GM12873 (cell line): Measurements from ENCODE around the gene KCND1.

Source experiments
- TF ChIP-seq, protein P1 (sequence below): IDR thresholded peaks from 2 replicates; pipeline ENCODE4 v1.5.1; 2012; ENCODE audit warnings: low read depth, mild to moderate bottlenecking, moderate library complexity, low read length, control low read depth; ENCODE audit not compliant: insufficient read depth; ENCODE audit errors: missing control alignments

Gene KCND1

GRCh38 chrX:48937054-48937907 is 34.4 kb downstream of the KCND1 start:
- TF ChIP-seq, protein P1, sequence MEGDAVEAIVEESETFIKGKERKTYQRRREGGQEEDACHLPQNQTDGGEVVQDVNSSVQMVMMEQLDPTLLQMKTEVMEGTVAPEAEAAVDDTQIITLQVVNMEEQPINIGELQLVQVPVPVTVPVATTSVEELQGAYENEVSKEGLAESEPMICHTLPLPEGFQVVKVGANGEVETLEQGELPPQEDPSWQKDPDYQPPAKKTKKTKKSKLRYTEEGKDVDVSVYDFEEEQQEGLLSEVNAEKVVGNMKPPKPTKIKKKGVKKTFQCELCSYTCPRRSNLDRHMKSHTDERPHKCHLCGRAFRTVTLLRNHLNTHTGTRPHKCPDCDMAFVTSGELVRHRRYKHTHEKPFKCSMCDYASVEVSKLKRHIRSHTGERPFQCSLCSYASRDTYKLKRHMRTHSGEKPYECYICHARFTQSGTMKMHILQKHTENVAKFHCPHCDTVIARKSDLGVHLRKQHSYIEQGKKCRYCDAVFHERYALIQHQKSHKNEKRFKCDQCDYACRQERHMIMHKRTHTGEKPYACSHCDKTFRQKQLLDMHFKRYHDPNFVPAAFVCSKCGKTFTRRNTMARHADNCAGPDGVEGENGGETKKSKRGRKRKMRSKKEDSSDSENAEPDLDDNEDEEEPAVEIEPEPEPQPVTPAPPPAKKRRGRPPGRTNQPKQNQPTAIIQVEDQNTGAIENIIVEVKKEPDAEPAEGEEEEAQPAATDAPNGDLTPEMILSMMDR: peak; percentile 54

- TF ChIP-seq, protein P1: no peak
Measured at GRCh38 chrX:48936429-48937053, 35.1 kb downstream of the KCND1 start.

DNA sequence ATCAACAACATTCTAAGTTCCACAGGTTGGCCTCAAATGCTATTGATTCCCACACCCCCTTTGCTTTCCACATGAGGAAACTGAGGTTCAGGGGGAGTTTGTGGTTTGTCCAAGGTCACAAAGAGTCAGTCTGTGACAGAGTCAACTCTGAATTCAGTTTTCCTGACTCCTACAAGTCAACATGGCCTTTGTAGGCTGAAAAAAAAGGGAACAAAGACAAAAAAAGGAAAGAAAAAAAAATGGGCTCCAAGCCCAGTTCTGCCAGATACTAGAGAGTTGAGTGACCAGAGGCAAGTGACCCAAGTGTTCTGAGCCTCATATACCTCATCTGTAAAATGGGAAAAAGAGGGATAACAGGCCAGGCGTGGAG is 36.4 kb downstream of the KCND1 start:
- TF ChIP-seq, protein P1: no peak

DNA sequence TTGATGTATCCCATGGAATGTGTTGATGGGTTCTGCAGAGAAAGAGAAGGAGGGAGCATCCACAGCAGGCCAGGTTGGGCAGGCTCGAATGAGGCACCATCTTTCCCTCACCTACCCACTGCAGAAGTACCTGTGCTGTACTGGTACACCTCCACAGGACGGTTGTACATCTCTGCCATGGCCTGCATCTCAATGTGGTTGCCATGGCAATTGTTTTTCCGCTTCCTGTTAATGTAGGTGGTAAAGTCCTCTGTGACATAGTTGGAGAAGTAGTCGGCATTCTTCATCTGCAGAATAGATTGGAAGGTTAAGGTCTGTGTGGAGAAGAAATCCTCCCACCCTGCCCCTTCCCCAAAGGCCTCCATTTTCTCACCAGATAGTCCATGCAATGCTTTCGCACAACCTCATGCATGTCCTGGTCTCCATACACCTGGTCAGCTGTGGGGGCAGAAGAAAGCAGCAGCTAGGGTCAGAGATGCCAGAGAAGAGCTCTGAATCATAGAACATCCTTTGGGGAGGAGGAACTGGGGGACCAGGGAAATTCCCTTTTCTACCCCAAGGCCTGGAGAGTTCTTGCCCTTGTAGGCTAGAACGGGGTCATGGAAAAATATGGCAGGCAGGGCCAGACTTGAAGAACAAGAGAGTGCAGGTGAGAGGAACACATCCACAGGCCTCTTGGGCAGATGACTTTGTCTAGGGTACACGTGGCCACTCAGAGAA is 36.9 kb downstream of the KCND1 start:
- TF ChIP-seq, protein P1: no peak

- TF ChIP-seq, protein P1: no peak
Measured at GRCh38 chrX:48933757-48934156, 37.9 kb downstream of the KCND1 start.

- TF ChIP-seq, protein P1: no peak
Measured at GRCh38 chrX:48927736-48928382, 43.8 kb downstream of the KCND1 start.
